HCT116 (cell line): Measurements from ENCODE around the gene DOCK1. TPM values are rescaled to one million over a fixed set of nuclear protein-coding genes. Genes with fewer than 3 reads are reported as not detected.

ENCODE experiments used
- ATAC-seq: fragments of 200-7000 bp; cut with Tn5 transposase; 2 replicates; pipeline ENCODE4 v1.9.1; 2020; ENCODE audit warnings: mild to moderate bottlenecking, moderate library complexity
- BruUV-seq: library from RNA; stranded (reverse); fragments of 400-500 nt; replicated peaks from 2 replicates; lab custom pipeline; 2021; lab: Mats Ljungman, UMichigan
- CTCF ChIA-PET: fragments of 300-600 bp; sonication (Branson Sonifier 250); formaldehyde crosslinking; loops from one replicate; lab custom pipeline; 2021; ENCODE audit warnings: antibody characterized with exemption; lab: Charles Lee
- POLR2A ChIA-PET: fragments of 300-600, 350-600 bp; sonication (Branson Sonifier 250); formaldehyde crosslinking; loops from one replicate; lab custom pipeline; 2021; ENCODE audit warnings: antibody characterized with exemption; lab: Charles Lee
- RAD21 ChIA-PET, 2 experiments: fragments of 300-600 bp; sonication (Branson Sonifier 250); formaldehyde crosslinking; loops; one replicate each; lab custom pipeline; 2023; ENCODE audit warnings: low total read pairs in 2 of 2; ENCODE audit not compliant: uncharacterized antibody in 2 of 2, unreplicated experiment in 2 of 2, low non-redundant PET in 1 of 2; lab: Charles Lee
- DNase-seq: peaks from one replicate; pipeline ENCODE4 v3.0.0-alpha.2; 2010; ENCODE audit warnings: low read depth, low spot score
- H2AFZ ChIP-seq: fragments of 200-600 bp; shearing (Covaris generic), sonication (generic); 2 replicates; pipeline ENCODE4 v1.6.1; 2017; ENCODE audit warnings: low read depth, mixed run types, mixed read lengths, antibody characterized with exemption, low read length; ENCODE audit not compliant: poor library complexity, severe bottlenecking
- H3K27ac ChIP-seq: 2 replicates; pipeline ENCODE4 v1.5.1; 2012; ENCODE audit warnings: low read depth, low read length
- H3K27me3 ChIP-seq: fragments of 200-600 bp; sonication (generic); 2 replicates; pipeline ENCODE4 v1.6.1; 2016; ENCODE audit warnings: mixed run types, low read length, mixed read lengths; ENCODE audit not compliant: insufficient read depth
- H3K36me3 ChIP-seq, 2 experiments: fragments of 200-500 bp in 1 of 2; fragments of 200-600 bp in 1 of 2; sonication (Bioruptor generic) in 1 of 2; sonication (generic) in 1 of 2; 2 replicates each; pipeline versions ENCODE4 v1.5.1 to v1.6.1; 2014 to 2016; ENCODE audit warnings: low read length in 2 of 2, inconsistent platforms in 1 of 2, mixed read lengths in 1 of 2, mixed run types in 1 of 2; ENCODE audit not compliant: insufficient read depth in 2 of 2, control insufficient read depth in 1 of 2
- H3K4me1 ChIP-seq, 2 experiments: fragments of 200-600 bp in 1 of 2; sonication (generic) in 1 of 2; 2 replicates each; pipeline versions ENCODE4 v1.5.1 to v1.6.1; 2012 to 2017; ENCODE audit warnings: low read length in 2 of 2, inconsistent platforms in 1 of 2, mild to moderate bottlenecking in 1 of 2, mixed read lengths in 1 of 2, mixed run types in 1 of 2, moderate library complexity in 1 of 2; ENCODE audit not compliant: insufficient read depth in 2 of 2, control insufficient read depth in 1 of 2
- H3K4me2 ChIP-seq: fragments of 200-600 bp; sonication (generic); 2 replicates; pipeline ENCODE4 v1.6.1; 2017; ENCODE audit warnings: mixed run types, low read length, mixed read lengths
- H3K4me3 ChIP-seq, 2 experiments: fragments of 200-600 bp in 1 of 2; sonication (generic) in 1 of 2; replicated peaks in 1 of 2; 2 replicates each; pipeline ENCODE4 v1.5.1; 2011 to 2016; ENCODE audit warnings: low read length in 2 of 2, control low read depth in 1 of 2, low read depth in 1 of 2, mild to moderate bottlenecking in 1 of 2, mixed read lengths in 1 of 2, mixed run types in 1 of 2
- H3K79me2 ChIP-seq: fragments of 200-600 bp; sonication (generic); 2 replicates; pipeline ENCODE4 v1.6.1; 2017; ENCODE audit warnings: mild to moderate bottlenecking, mixed run types, low read length, moderate library complexity, mixed read lengths; ENCODE audit not compliant: insufficient read depth
- H3K9ac ChIP-seq: fragments of 200-600 bp; sonication (generic); 2 replicates; pipeline ENCODE4 v1.6.1; 2016; ENCODE audit warnings: low read length, mixed read lengths
- H3K9me2 ChIP-seq: fragments of 200-600 bp; sonication (generic), shearing (Covaris generic); 2 replicates; pipeline ENCODE4 v1.6.1; 2017; ENCODE audit warnings: mixed run types, mild to moderate bottlenecking, moderate library complexity; ENCODE audit not compliant: insufficient read depth
- H3K9me3 ChIP-seq, 2 experiments: fragments of 200-500 bp in 1 of 2; fragments of 200-600 bp in 1 of 2; sonication (Bioruptor generic) in 1 of 2; sonication (generic) in 1 of 2; 2 replicates each; pipeline ENCODE4 v1.6.1; 2014 to 2017; ENCODE audit warnings: low read length in 2 of 2, mixed read lengths in 2 of 2, inconsistent platforms in 1 of 2, low read depth in 1 of 2, mild to moderate bottlenecking in 1 of 2, mixed run types in 1 of 2, moderate library complexity in 1 of 2; ENCODE audit not compliant: control insufficient read depth in 1 of 2, insufficient read depth in 1 of 2
- H4K20me1 ChIP-seq: fragments of 200-600 bp; sonication (generic), shearing (Covaris generic); 2 replicates; pipeline ENCODE4 v1.6.1; 2017; ENCODE audit warnings: mixed run types, mild to moderate bottlenecking, moderate library complexity; ENCODE audit not compliant: insufficient read depth
- CBX3 ChIP-seq: IDR thresholded peaks from 2 replicates; pipeline ENCODE4 v1.6.1; 2012; ENCODE audit warnings: low read depth
- CEBPB ChIP-seq: IDR thresholded peaks from 2 replicates; pipeline ENCODE4 v1.6.1; 2012; ENCODE audit warnings: low read depth
- EGR1 ChIP-seq: IDR thresholded peaks from 2 replicates; pipeline ENCODE4 v1.6.1; 2012; ENCODE audit warnings: low read depth
- JUND ChIP-seq: IDR thresholded peaks from 2 replicates; pipeline ENCODE4 v1.6.1; 2012
- RAD21 ChIP-seq: IDR thresholded peaks from 2 replicates; pipeline ENCODE4 v1.6.1; 2012; ENCODE audit warnings: low read depth, mild to moderate bottlenecking
- SIN3A ChIP-seq: IDR thresholded peaks from 2 replicates; pipeline ENCODE4 v1.6.1; 2012; ENCODE audit warnings: low read depth
- SP1 ChIP-seq: IDR thresholded peaks from 2 replicates; pipeline ENCODE4 v1.6.1; 2012; ENCODE audit warnings: low read depth
- SRF ChIP-seq: IDR thresholded peaks from 2 replicates; pipeline ENCODE4 v1.6.1; 2012; ENCODE audit warnings: low read depth
- YY1 ChIP-seq: IDR thresholded peaks from 2 replicates; pipeline ENCODE4 v1.6.1; 2011; ENCODE audit warnings: low read length, low read depth, moderate library complexity, mild to moderate bottlenecking; ENCODE audit not compliant: insufficient replicate concordance; ENCODE audit errors: extremely low read depth
- ZBTB33 ChIP-seq: IDR thresholded peaks from 2 replicates; pipeline ENCODE4 v1.6.1; 2011; ENCODE audit warnings: mild to moderate bottlenecking, low read length, moderate library complexity; ENCODE audit not compliant: insufficient replicate concordance; ENCODE audit errors: extremely low read depth
- intact Hi-C: fragments of 100-400 bp; cut with micrococcal nuclease; formaldehyde crosslinking; loops from 2 replicates; pipeline ENCODE4 v1.10.0; 2022
- total RNA-seq: library from RNA; stranded (reverse); gene quantifications from one replicate; pipeline ENCODE4 v1.2.1, GENCODE V29; 2021; ENCODE audit not compliant: unreplicated experiment
- TF ChIP-seq, protein P1 (sequence below): IDR thresholded peaks from 2 replicates; pipeline ENCODE4 v1.6.1; 2012

DOCK1 gene
- total RNA-seq, 1 experiment from 2014 or later: 46.5 TPM

GRCh38 chr10:127420138-127420684, 515.0 kb downstream of the DOCK1 start:
- intact Hi-C loops: no loop called here
- no peaks in the 10 kb centered on the region for H3K9me3 ChIP-seq
- TF ChIP-seq ZBTB33: no peak
- TF ChIP-seq JUND: no peak
- TF ChIP-seq RAD21: no peak
- no peak for TF ChIP-seq SRF
- TF ChIP-seq SIN3A: no peak
- no peak for TF ChIP-seq EGR1
- no peak for TF ChIP-seq CBX3
- TF ChIP-seq CEBPB: no peak
- TF ChIP-seq SP1: no peak
- TF ChIP-seq, protein P1, sequence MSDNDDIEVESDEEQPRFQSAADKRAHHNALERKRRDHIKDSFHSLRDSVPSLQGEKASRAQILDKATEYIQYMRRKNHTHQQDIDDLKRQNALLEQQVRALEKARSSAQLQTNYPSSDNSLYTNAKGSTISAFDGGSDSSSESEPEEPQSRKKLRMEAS: no peak
- TF ChIP-seq YY1: no peak
- TF ChIP-seq, all 23 proteins: peak for 0
- H4K20me1 ChIP-seq: no peaks in the 10 kb centered on the region
- H3K4me1 ChIP-seq: no peaks in the 10 kb centered on the region
- H3K4me3 ChIP-seq: no peak overlapping the region
- CTCF ChIA-PET: no interaction called here
- no peaks in the 10 kb centered on the region for H3K36me3 ChIP-seq
- no peaks in the 10 kb centered on the region for H3K27me3 ChIP-seq
- H3K9ac ChIP-seq: no peak overlapping the region
- H3K9me2 ChIP-seq: no peaks in the 10 kb centered on the region
- H3K4me2 ChIP-seq: no peak overlapping the region
- ATAC-seq: no peak
- no peak overlapping the region for H2AFZ ChIP-seq
- POLR2A ChIA-PET: no interaction called here
- DNase-seq: no peak
- BruUV-seq: no TSS peak
- no peaks in the 10 kb centered on the region for H3K79me2 ChIP-seq
- no peak overlapping the region for H3K27ac ChIP-seq
- RAD21 ChIA-PET: no interaction called here
